COR-L47 (cell line): Measurements from ENCODE around the gene IL5.

Experiments
- DNase-seq: peaks from one replicate; lab custom pipeline; 2025; lab: John Stamatoyannopoulos, UW

IL5 gene

DNA sequence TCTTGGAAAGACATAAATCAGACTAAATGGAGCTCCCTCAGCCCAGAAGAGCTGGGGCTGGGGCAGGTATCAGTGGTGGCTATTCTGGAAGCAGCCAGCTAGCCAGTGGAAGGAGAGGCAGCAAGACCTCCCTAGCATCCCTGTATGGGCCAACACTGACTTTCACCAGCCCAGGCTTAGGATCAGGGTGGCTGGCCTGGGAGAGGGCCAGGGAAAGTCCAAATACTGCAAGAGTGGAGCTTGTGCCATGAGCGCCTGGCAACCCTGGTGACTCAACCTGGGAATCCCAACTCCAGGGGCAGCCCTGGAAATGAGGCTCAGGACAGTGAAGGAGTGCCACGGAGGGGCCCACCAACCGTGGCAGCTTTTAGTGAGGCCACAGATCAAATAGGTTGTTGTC, 45.2 kb downstream of the IL5 start:
- DNase-seq, result no peak

GRCh38 chr5:132497488-132497997, 45.8 kb downstream of the IL5 start:
- DNase-seq, result no peak

GRCh38 chr5:132496631-132497487, 46.5 kb downstream of the IL5 start:
- DNase-seq, result peak; percentile 70

DNA sequence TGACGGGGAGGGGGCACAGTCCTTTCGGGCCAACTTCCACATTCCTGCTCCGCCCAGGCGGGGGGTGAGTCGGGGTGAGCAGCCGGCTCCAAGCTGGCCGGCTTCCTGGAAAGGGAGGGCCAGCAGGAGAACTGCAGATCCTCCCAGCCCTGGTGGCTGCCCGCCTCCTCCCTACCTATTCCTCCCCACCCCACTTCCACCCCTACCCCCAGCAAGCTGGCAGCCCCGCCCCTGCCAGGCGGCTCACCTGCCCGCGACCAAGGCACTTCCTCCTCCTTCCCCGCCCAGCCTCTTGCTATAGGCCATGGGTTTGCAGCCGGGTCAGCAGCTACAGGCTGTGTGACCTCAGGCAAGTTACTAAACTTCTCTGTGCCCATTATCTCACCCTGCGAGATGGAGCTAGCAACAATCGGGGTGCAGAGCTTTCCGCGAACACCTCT, 47.1 kb downstream of the IL5 start:
- peak; percentile 80 for DNase-seq

GRCh38 chr5:132495667-132496190, 47.6 kb downstream of the IL5 start:
- DNase-seq, result peak; percentile 72

- no peak for DNase-seq
Measured at GRCh38 chr5:132493821-132494220, 49.5 kb downstream of the IL5 start.

DNA sequence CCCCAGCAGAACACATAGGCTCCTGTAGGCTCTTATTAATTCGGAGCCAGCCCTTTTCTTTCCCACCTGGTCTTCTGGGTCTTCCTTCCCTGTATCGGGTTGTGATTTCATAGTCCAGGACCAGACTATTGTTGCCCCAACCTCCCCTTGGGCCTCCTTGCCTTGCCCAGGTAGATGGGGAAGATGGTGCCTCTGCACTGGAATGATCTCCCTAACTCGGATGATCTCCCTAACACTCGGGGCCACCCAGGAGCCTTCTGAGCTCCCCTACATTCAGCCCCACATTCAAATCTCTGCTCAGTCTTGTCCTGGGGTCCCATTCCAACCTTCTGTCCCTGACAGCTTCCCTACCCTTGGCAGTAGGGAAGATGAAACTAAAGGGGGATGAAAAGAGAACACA, 50.1 kb downstream of the IL5 start:
- DNase-seq, result no peak

- DNase-seq, result no peak
Measured at GRCh38 chr5:132492386-132493125, 50.8 kb downstream of the IL5 start.
